Endothelial cell of hepatic sinusoid (primary cell): Measurements from ENCODE around the gene TES.

Experiments used
- in situ Hi-C: cut with HindIII; loops from 2 replicates; pipeline ENCODE4 v1.10.0; 2017; ENCODE audit warnings: low sequenced_read_pairs

Gene TES, protein sequence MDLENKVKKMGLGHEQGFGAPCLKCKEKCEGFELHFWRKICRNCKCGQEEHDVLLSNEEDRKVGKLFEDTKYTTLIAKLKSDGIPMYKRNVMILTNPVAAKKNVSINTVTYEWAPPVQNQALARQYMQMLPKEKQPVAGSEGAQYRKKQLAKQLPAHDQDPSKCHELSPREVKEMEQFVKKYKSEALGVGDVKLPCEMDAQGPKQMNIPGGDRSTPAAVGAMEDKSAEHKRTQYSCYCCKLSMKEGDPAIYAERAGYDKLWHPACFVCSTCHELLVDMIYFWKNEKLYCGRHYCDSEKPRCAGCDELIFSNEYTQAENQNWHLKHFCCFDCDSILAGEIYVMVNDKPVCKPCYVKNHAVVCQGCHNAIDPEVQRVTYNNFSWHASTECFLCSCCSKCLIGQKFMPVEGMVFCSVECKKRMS

DNA sequence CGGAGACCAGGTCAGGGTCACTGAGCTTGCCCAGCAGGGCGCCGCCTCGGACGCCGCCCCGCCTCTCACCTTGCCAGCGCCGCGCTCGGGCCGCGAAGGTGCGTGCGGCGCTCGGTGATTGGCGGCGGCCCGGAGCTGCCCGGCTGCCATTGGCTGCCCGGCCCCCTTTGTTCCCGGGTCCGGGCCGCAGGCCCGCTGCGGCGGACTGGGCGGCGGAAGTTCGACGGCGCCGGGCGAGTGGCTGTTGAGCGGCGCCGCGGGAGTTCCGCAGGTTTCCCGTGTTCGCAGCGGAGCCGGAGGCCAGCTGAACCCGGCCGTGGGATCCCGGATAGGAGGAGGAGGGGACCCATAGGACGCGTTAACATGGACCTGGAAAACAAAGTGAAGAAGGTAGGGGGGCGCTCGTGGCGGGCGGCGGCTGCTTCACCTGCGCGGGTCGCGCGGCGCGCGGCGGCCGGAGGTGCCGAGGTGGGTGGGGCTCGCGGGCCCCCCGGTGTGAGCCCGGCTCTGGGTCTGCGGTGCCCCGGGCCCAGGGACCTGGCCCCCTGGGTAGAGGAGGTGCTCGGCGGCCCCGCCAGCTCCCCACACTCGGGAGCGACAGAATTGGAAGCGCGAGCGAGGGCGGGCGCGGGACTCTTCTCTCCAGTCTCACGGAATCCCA, at the start of gene TES:
Gene TES, plus strand, starts transcription at position 195 of the 661 bp plus-strand sequence. Its CDS starts 169 bp downstream, at position 364.
- in situ Hi-C loops, result no loop called here

DNA sequence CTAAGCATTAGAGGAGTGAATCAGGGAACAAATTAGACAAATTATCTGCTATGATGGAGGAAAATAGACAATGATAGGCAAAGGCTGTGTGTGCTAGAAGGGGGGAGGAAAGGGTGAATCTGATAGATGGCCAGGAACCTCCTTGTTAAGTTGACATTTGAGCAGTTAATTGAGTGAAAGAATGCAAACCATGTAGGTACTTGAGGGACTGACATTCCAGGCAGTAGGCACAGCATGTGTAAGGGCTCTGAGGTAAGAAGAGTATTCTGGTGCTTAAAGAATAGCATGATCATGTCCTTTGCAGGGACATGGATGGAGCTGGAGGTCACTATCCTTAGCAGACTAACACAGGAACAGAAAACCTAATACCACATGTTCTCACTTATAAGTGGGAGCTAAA, 48.6 kb upstream of the TES start:
- in situ Hi-C loops, result no loop called here

DNA sequence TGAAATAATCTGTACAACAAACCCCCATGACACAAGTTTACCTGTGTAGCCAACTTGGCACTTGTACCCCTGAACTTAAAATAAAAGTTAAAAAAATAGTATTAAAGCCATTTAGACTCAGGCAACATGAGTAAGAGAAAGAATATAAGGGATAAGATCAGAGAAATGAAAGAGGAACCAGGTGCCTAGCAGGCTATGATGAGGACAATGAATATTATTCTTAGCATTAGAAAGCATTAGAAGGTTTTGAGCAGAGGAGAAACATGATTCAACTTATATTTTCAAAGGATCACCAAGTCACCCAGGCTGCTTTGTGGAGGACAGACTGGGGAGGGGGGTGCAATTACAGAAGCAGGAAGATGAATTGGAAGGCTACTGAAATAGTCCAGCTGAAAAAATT, 48.1 kb upstream of the TES start:
- in situ Hi-C loops, result no loop called here

DNA sequence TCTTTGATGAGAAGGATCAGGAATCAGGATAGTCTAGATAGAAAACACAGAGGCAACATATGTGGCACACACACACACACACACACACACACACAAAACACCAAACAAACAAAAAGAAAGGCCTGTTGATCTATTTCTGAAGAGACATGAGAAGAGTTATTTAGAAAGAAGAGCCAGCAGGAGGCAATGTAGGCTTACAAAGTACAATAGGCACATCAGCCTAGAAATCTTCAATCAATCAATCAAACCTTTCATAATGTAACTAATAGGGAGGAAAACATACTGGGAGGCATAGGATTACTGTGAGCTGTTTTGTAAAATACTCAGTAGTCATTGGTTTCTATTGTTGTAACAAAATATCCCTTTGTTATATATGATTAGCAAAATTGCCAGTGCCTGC, 47.3 kb upstream of the TES start:
- in situ Hi-C loops, result no loop called here

DNA sequence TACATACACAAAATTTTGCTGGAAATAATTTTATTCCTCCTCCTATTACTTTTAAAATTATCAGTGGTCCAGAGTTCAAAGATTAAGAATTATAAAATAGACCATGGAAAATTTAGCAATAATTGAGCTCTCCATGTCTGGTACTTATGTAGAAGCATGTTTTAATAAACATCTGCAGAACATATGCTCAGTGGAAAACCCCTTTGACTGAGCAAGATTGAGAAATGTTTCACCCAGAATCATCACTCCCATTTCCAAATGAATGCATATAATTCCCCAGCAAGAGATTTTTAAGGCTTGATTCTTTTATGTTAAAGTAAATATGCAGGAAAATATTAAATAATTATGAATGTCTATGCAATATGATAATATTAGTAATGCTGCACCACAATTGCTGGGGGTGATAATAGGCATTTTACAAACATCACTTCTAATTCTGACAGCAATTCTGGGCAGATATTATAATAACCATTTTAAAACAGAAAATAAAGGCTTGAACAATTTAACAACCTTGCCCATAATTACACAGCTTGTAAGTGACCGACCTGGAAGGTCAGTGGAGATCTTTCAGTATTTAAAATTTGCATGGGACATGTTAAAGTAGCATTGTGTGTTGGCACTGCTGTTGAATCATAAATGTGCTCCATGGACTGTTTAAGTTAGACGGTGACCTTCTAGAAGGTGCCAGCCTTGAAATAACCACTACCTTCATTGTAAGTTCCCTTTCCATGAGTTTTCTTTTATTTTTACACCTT, 45.6 kb upstream of the TES start:
- in situ Hi-C loops, result loop anchor here (5.0 kb wide), 1 partner anchor 32 kb away; no protein-coding TSS in a partner anchor

DNA sequence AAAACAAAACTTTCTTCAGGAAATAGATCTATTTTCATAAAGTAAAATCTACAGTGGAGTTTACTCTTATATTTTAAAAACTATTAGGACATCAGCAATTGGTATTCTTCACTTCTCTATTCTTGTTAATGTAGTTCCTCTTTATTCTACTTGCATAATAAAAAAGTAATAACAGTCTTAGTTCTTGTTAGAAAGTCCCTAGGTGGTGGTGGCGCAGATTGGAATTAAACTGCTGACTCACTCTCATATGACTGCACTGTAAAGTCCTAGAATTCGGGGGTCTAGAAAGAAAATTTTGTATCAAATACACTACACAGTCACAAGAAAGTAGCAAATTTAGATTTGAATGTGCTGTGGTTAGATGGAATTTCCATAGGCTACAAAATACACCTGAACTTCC, 44.6 kb upstream of the TES start:
- in situ Hi-C loops, result loop anchor here (5.0 kb wide), 1 partner anchor 33 kb away; no protein-coding TSS in a partner anchor

DNA sequence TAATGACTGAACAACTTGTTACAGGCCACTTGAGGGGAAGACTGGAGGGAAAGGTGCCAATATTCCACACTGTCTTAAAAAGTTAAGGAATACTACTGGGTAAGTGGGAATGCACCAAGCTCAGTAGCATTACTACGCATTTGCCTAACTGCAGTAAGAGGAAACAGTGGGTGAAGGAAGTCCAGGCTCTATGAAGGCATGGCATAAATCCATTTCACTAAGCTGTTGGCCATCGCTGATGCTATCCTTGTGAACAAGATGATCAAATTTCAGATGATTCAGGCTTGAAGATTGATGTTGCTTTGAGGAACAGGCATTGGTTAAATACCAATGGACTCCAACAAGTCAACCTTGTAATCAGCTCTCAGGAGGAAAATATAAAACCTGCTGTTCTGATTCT, 44.2 kb upstream of the TES start:
- in situ Hi-C loops, result loop anchor here (5.0 kb wide), 1 partner anchor 34 kb away; no protein-coding TSS in a partner anchor

DNA sequence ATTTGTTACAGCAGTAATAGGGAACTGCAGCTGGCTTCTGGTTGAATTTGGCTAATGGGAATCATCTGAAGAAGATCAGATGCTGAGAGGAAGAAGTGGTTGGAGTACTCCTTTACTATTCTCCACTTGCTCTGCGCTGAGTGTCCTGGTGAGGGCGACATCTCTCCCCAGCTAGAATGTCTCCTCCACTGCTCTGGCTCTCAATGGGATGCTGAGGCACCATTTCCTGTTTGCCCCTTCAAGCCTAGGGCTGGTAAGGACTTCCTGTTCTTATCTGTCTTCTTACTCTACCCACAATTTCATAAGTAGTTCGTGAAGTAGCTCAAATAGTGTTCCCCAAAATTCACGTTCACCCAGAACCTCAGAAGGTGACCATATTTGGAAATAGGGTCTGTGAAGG, 43.2 kb upstream of the TES start:
- in situ Hi-C loops, result loop anchor here (5.0 kb wide), 1 partner anchor 35 kb away; no protein-coding TSS in a partner anchor

DNA sequence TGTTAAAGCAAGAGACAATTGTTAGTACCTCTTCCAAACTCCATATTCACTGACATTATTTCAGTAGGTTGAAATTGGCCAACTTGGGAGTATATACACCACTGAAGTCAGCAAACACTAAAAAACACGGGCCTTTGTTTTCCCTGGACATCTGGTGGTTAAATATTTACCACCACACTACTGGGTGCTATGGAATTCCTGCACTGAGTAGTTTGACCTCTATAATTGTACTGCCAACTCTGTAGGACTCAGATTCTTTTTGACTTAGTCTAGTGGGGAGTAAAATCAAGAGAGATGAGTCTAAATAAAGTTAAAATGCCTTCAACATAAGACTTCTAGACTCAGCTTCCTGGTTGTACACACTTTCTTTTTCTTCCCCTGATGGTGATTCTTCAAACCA, 41.3 kb upstream of the TES start:
- in situ Hi-C loops, result loop anchor here (5.0 kb wide), 1 partner anchor 37 kb away; no protein-coding TSS in a partner anchor

DNA sequence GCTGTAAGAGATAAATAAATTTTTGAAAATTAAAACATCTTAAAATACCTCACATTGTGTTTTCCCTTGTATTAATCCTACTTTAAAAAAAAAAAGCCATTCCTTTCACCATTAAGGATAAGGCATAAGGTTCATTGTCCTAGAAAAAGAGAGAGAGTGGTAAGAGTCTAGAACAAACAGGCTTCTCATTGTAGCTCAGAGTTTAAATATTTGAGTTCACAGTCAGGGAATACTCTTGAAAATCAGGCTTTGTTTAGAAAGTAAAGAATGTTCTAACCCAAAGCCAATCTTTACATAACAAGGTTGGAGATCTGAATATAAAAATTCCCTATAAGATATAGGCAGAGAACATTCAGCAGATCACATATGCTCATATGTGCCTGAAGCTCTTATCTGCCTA, 40.2 kb upstream of the TES start:
- in situ Hi-C loops, result no loop called here

DNA sequence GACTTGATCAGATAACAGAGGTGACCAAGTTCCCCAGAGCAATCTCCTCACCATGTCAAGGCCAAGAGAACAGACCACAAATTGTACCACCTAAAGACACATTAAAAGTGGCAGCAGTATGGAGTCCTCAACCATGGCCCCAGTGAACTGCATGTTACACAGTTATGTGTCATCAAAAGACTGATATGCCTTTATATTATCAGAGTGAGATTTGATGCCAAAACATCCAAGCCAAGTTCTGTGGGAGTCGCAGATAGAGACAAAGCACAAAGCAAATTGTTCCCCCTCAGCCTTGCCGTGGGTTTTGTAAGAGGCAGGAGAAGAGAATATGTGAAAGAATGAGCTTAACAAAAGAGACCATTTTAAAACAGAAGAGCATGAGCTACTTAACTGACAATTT, 39.2 kb upstream of the TES start:
- in situ Hi-C loops, result no loop called here

DNA sequence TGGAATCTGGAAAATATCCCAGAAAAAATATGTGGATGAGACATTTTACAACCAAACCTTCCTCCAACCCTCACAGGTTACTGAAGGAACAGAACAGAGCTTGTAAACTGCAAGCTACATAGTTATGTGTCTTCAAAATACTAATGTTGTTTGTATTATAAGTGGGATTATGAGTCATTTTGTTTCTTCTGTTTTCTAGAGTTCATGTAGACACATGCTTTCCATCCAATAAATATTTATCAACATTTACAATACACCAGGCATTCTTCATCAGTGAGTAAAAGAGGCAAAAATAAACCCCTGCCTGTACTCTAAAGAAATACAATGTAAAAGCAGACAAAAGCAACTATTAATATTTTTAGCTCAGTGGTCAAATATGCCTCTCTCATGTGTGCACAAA, 38.0 kb upstream of the TES start:
- in situ Hi-C loops, result no loop called here

DNA sequence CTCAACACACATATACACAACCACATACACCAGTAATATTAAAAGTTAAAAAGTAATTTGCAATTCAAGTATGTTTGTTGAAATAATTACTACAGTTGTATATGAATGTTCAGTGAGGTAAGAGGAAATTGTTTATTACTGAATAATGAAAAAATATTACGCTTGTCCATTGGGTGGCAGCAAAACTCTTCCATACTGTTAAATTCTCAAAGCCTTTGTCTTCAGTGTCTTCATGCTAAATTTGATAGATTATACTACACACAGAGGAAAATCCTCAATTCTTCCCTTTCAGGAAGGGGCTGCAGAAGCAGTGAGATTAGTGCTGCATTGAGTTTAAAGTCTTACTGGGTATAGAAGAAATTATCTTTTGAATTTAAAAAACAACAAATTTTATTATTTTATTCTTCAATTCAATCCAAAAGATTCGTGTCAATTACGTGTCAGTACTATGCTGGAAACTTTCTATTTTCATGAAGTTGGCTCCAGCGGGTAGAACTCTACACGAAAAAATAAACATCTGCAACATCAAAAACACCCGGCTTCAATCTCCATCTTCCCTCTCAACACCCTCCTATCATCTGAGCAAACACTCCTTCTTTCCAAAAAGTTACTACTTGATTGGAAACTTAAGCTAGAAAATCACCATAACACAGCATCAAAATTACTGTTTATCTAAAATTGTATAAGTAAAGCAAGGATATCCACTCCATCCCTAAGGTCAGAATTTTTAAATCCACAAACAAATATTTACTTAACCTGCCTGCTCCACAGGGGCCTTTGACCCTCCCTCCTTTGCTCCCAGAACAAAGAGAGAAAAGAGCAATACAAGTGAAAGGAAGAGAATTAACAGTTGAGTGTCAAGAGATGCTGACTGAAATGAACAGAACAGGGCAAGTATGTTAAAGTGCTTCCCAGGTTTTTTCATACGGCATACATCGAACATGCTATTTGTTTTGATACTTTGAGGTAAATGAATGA, 37.0 kb upstream of the TES start:
- in situ Hi-C loops, result no loop called here

DNA sequence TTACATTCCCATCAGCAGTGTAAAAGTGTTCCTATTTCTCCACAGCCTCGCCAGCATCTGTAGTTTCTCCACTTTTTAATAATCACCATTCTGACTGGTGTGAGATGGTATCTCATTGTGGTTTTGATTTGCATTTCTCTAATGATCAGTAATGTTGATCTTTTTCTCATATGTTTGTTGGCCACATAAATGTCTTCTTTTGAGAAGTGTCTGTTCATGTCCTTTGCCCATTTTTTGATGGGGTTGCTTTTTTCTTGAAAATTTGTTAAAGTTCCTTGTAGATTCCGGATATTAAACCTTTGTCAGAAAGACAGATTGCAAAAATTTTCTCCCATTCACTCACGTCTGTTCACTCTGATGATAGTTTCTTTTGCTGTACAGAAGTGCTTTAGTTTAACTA, 35.2 kb upstream of the TES start:
- in situ Hi-C loops, result loop anchor here (5.0 kb wide), 3 partner anchors 42 to 417 kb away; no protein-coding TSS in a partner anchor

DNA sequence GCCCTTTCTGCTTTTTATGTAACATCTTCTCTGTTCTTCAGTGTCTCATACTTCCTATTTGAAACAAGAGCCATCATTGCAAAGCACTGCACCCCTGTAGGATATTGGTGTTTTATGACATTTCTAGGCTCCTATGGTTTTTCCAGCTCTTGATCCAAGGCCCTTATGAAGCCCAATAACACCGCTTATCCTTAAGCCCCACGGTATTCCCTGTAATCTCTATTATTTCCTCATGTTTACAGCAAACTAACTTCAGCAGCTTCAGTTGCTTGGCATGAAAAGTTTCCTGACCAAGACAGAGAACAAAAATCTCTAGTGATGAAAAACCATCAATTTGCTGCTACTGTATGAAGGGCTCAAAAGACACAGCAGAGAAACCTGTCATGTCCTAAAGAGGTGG, 34.1 kb upstream of the TES start:
- in situ Hi-C loops, result loop anchor here (5.0 kb wide), 3 partner anchors 41 to 416 kb away; no protein-coding TSS in a partner anchor

DNA sequence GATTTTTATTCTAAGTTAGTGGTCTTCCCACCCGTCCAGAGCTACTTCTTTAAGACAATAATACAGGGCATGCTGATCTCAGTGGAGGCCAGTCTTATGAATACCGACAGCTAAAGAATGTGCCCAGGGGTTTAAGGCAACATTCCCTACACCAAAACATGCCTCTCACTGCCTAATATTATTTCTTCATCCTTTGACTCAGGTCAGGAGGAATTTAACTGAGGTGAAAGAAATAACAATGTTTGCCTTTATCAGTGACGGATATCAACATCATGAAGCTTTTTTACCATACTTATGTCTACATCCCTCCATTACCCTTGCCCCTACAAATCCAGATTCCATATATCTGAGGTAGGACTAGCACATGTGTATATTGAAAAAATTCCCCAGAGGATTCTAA, 33.3 kb upstream of the TES start:
- in situ Hi-C loops, result loop anchor here (5.0 kb wide), 3 partner anchors 40 to 415 kb away; no protein-coding TSS in a partner anchor

DNA sequence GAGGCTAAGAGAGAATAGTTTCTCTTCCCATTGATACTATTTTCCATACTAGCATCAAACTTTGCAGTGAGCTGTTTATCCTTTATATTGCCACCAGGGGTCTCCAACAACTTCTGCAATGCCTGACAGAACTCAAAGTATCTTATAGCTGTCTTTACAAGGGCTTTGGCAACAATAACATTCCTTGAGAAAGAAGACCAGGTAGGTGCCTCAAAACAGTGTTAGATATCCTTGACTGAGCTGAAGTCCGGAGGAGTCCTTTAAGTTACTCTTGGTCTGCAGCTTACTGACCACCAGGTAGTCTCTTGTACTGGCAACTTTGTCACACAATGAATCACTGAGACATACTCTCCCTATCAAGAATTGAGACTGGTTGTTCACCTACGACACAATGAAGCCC, 30.0 kb upstream of the TES start:
- in situ Hi-C loops, result no loop called here

DNA sequence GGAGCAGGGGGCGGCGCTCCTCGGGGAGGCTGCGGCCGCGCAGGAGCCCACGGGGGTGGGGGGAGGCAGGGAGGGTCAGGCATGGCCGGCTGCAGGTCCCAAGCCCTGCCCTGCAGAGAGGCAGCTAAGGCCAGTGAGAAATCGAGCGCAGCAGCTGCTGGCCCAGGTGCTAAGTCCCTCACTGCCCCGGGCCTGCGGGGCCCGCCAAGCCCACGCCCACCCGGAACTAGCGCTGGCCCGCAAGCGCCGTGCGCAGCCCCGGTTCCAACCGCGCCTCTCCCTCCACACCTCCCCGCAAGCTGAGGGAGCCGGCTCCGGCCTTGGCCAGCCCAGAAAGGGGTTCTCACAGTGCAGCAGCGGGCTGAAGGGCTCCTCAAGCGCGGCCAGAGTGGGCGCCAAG, 28.3 kb upstream of the TES start:
- in situ Hi-C loops, result no loop called here

DNA sequence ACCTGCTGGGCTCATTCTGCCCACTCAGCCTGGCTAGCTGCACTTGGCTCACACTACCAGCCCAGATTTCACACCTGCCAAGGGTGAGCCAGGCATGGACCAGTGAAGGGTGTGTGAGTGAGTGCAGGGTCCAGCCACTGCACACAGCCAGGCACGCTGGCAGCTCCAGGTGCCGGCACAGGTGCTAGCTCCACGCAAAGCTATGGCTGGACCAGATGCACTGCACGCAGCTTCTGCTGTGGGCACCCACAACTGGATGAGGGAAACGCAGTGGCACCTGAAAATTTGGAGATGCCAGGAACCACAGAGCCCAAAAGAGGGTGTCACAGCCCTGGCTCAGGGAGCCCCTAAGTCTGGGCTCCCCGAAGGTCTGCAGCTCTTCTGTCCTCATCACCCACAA, 24.9 kb upstream of the TES start:
- in situ Hi-C loops, result no loop called here

DNA sequence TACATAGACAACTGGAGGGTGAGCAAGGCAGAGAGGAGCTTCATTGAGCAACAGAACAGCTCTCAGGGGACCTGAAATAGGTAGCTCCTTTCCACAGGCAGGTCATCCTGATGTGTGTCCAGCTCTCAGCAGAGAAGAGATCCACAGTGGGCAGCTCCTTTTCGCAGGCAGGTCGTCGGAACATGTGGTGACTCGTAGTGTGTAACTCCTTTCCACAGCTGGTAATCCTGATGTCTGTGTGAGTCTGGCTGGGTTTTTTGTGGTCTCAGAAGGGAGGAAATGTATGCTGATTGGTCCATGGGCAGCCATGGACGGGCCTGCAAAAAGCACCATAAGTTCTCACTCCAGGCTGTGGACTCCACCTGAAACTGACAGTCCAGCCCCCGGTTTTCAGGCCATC, 24.4 kb upstream of the TES start:
- in situ Hi-C loops, result no loop called here
